Upper lobe of left lung (tissue), 6 donors: ENCODE results near the gene CSTF2. TPM values are rescaled to one million over a fixed set of nuclear protein-coding genes. Genes with fewer than 3 reads are reported as not detected.

Experiments used
- ATAC-seq, 2 donors: fragments of 200-7000 bp; cut with Tn5 transposase; one replicate each; pipeline ENCODE4 v1.9.1; 2022; ENCODE audit warnings: mild to moderate bottlenecking in 2 of 2, moderate library complexity in 2 of 2; ENCODE audit not compliant: low FRiP score in 2 of 2
- DNase-seq, 2 donors: peaks; one replicate each; pipeline ENCODE4 v3.0.0-alpha.2; 2019 to 2020
- H3K27ac ChIP-seq, 4 donors: fragments of 200-600 bp; sonication (generic); one replicate each; pipeline ENCODE4 v1.5.1; 2016 to 2019
- H3K27me3 ChIP-seq, 4 donors: fragments of 200-600 bp; sonication (generic); one replicate each; pipeline ENCODE4 v1.5.1; 2017 to 2019
- H3K36me3 ChIP-seq, 4 donors: fragments of 200-600 bp; sonication (generic); one replicate each; pipeline ENCODE4 v1.5.1; 2016 to 2019
- H3K4me1 ChIP-seq, 4 donors: fragments of 200-600 bp; sonication (generic); one replicate each; pipeline ENCODE4 v1.5.1; 2018 to 2019
- H3K4me3 ChIP-seq, 4 donors: fragments of 200-600 bp; sonication (generic); one replicate each; pipeline ENCODE4 v1.5.1; 2017 to 2019; ENCODE audit warnings: mild to moderate bottlenecking in 2 of 4, moderate library complexity in 1 of 4
- H3K9me3 ChIP-seq, 4 donors: fragments of 200-600 bp; sonication (generic); one replicate each; pipeline ENCODE4 v1.5.1; 2018 to 2019
- EP300 ChIP-seq, 4 donors: sonication (generic); formaldehyde crosslinking; IDR thresholded peaks; one replicate each; pipeline ENCODE4 v1.5.1; 2017; ENCODE audit warnings: antibody characterized with exemption in 4 of 4, control low read depth in 2 of 4
- POLR2A ChIP-seq, 4 donors: fragments of 450-650 bp; IDR thresholded peaks; one replicate each; pipeline ENCODE4 v1.5.1; 2016 to 2017; ENCODE audit warnings: antibody characterized with exemption in 4 of 4, mild to moderate bottlenecking in 2 of 4
- POLR2AphosphoS5 ChIP-seq, 2 donors: sonication (generic); formaldehyde crosslinking; IDR thresholded peaks; one replicate each; pipeline ENCODE4 v1.5.1; 2017; ENCODE audit warnings: antibody characterized with exemption in 2 of 2
- WGBS, 2 donors: methylation state at CpG; one replicate each; pipeline ENCODE4 v1.1.5; 2017 to 2018; 5-methylcytosine and 5-hydroxymethylcytosine counted together
- total RNA-seq, 6 donors: library from RNA; depleted of rRNA in 4 of 6; stranded (reverse); fragments of >200 nt in 4 of 6; gene quantifications; one replicate each; pipeline versions ENCODE4 v1.1.0 to v1.2.1, GENCODE V29; 2016 to 2021
- TF ChIP-seq, protein P1 (sequence below), 6 experiments: fragments of 450-650 bp in 4 of 6; fragments of 200-600 bp in 2 of 6; sonication (generic) in 2 of 6; IDR thresholded peaks; one replicate each; pipeline ENCODE4 v1.5.1; 2016 to 2019; ENCODE audit warnings: antibody characterized with exemption in 6 of 6
- donor health status: DM: no; HTN: no; CAD: no; lungs with moderate emphysema.
- donor health status: DM: no; HTN: yes; CAD: no; lungs with severe emphysema.

CSTF2 gene
- total RNA-seq, 6 donors from 2014 or later, result 11.2 to 17.0 (median 14.2) TPM

DNA sequence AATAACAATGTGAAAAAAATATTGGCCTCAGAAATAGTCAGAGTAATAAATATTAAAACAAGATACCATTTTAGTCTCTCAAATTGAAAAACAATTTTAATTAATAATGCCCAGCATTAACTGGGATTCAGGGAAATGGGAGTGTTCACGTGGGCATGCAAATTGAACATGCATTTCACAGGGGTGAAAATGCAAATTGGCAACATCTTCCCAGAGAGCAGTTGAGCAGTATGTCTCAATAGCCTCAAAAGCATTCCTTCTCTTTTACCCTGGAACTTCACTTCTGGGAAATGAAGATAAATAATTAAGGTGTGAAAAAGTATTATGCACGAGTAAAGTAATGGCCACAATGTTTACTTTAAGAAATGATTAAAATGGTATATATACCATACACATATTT is 32.6 kb downstream of the CSTF2 start:
- no peaks in the 10 kb centered on the region for H3K9me3 ChIP-seq
- H3K4me1 ChIP-seq, result no peaks in the 10 kb centered on the region
- no peaks in the 10 kb centered on the region for H3K36me3 ChIP-seq
- H3K4me3 ChIP-seq, result no peak overlapping the region
- TF ChIP-seq, protein P1, sequence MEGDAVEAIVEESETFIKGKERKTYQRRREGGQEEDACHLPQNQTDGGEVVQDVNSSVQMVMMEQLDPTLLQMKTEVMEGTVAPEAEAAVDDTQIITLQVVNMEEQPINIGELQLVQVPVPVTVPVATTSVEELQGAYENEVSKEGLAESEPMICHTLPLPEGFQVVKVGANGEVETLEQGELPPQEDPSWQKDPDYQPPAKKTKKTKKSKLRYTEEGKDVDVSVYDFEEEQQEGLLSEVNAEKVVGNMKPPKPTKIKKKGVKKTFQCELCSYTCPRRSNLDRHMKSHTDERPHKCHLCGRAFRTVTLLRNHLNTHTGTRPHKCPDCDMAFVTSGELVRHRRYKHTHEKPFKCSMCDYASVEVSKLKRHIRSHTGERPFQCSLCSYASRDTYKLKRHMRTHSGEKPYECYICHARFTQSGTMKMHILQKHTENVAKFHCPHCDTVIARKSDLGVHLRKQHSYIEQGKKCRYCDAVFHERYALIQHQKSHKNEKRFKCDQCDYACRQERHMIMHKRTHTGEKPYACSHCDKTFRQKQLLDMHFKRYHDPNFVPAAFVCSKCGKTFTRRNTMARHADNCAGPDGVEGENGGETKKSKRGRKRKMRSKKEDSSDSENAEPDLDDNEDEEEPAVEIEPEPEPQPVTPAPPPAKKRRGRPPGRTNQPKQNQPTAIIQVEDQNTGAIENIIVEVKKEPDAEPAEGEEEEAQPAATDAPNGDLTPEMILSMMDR (IDR thresholded peaks at IDR 0.05), result no peak
- TF ChIP-seq POLR2A (IDR thresholded peaks at IDR 0.05) (no peak), EP300 (IDR thresholded peaks at IDR 0.05) (no peak), POLR2AphosphoS5 (IDR thresholded peaks at IDR 0.05) (no peak)
- no peak overlapping the region for H3K27ac ChIP-seq
- WGBS, 2 donors, result 53 to 69% methylated on average over 2 of the region's 2 CpGs
- DNase-seq (no peak), ATAC-seq (no peak)
- no peaks in the 10 kb centered on the region for H3K27me3 ChIP-seq

DNA sequence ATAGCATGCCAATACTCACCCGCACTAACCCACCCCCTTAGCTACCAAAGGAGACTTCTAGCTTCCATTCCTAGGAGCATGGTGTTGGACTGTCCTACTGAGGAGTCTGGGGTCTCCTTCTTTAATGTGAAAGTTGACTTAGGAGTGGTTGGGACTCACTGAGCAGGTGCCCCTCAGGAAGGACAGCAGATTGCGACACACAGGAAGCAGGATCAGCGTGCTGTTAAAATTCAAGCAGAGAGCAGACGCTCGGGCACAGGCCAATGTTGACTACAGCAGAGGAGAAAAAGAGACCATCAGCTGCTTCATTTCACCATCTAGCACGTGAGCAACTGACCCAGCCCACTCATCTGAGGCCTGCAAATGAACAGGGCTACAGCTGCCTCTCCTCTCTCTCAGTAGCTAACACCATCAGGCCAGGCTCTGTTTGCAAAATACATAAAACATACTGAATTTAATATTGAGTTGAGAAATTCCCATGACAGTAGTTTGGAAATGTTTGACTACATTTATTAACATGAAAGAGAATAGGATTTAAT is 43.2 kb downstream of the CSTF2 start:
- no peaks in the 10 kb centered on the region for H3K9me3 ChIP-seq
- no peaks in the 10 kb centered on the region for H3K27me3 ChIP-seq
- DNase-seq (no peak), ATAC-seq (peak in 1 of 2 donors; percentile 26)
- no peak overlapping the region for H3K27ac ChIP-seq
- no peaks in the 10 kb centered on the region for H3K36me3 ChIP-seq
- no peak for TF ChIP-seq EP300 (IDR thresholded peaks at IDR 0.05)
- H3K4me1 ChIP-seq, result no peaks in the 10 kb centered on the region
- no peak overlapping the region for H3K4me3 ChIP-seq
- 44 to 46% methylated on average over 3 to 6 of the region's 6 CpGs for WGBS, 2 donors

DNA sequence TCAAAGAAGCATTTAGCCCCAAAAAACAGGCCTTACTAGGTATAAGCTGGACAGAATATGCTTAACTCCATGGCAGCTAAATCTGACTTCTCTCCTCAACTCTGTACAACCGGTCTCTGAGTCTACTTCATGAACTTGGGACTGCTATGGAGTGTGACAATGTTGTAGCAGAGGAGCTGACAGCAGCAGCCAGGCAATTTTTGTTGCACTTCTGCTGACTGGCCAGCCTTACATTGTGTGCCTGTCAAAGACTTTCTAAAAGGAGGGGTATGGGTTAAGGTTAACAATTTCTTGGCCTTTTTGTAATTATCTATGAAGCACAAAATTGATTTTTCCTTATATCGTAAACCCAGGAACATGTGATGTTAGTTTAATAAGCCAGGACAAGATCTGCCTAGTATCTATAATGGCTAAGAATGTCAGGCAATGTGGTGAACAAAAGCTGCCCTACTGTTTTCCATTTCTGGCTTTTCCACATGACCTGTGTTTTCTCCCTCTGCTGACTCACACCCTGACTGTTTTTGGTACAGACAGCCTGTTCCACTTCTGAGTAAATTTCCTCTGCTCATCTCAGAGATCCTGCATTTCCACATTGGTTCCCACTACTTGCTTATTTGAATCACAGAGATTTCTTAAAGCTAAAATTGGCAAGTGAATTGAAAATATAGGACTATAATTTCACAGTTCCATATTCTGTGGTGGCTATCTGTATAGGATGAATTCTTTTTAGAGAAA is 44.6 kb downstream of the CSTF2 start:
- Histone ChIP-seq H3K36me3 (no peaks in the 10 kb centered on the region), H3K9me3 (no peaks in the 10 kb centered on the region), H3K27ac (no peak overlapping the region), H3K4me1 (no peaks in the 10 kb centered on the region), H3K27me3 (no peaks in the 10 kb centered on the region), H3K4me3 (no peak overlapping the region)
- ATAC-seq (no peak), DNase-seq (no peak)
- no peak for TF ChIP-seq POLR2A (IDR thresholded peaks at IDR 0.05)
- TF ChIP-seq, protein P1 (IDR thresholded peaks at IDR 0.05), result no peak
- no peak for TF ChIP-seq POLR2AphosphoS5 (IDR thresholded peaks at IDR 0.05)
- no peak for TF ChIP-seq EP300 (IDR thresholded peaks at IDR 0.05)
- 67 to 73% methylated on average over 2 of the region's 2 CpGs for WGBS, 2 donors

DNA sequence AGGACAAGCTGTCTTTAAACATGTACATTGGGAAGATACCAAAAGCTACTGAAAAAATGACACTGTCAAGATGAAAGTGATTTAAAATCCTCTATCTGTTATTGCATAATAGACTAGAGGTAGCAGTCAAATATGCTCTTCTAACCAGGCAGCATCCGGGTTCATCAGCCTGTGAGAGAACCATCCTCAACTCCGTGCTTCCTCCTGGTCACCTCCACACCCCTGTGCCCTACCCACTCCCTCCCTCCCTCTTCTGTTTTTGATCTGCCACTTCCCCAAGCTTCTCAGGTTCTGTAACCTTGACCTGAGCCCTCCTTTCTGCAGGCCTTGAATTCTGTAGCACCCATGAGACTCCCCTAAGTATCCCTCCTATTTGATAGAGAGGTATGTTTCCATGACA is 48.1 kb downstream of the CSTF2 start:
- TF ChIP-seq, protein P1 (IDR thresholded peaks at IDR 0.05), result no peak
- no peak for TF ChIP-seq EP300 (IDR thresholded peaks at IDR 0.05)
- TF ChIP-seq POLR2A (IDR thresholded peaks at IDR 0.05), result no peak
- TF ChIP-seq POLR2AphosphoS5 (IDR thresholded peaks at IDR 0.05), result no peak
- Histone ChIP-seq H3K27ac (no peak overlapping the region), H3K36me3 (no peaks in the 10 kb centered on the region), H3K9me3 (no peaks in the 10 kb centered on the region), H3K4me3 (no peak overlapping the region), H3K27me3 (no peaks in the 10 kb centered on the region), H3K4me1 (no peaks in the 10 kb centered on the region)
- ATAC-seq, result no peak
- 66 to 88% methylated on average over 2 of the region's 2 CpGs for WGBS, 2 donors
- no peak for DNase-seq

DNA sequence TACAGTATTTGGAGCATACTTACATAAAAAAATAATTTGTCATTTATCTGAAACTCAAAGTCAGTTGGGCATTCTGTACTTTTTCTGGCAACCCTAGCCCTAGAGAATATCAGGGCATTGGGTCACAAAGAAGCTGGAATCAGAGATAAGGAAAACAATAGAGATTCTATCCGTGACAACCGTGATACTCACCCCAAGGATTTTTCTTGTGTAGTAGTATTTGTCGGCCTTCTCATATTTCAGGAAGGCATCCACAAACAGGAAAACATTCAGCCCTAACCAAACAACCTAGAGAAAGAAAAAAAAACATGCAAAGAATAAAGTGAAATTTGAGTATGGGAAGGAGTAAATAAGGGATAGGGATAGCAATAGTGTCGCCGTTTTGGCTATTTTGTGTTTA is 50.3 kb downstream of the CSTF2 start:
- DNase-seq, result no peak
- Histone ChIP-seq H3K9me3 (no peaks in the 10 kb centered on the region), H3K36me3 (no peaks in the 10 kb centered on the region), H3K4me3 (no peak overlapping the region), H3K27ac (no peak overlapping the region), H3K4me1 (no peaks in the 10 kb centered on the region), H3K27me3 (no peaks in the 10 kb centered on the region)
- ATAC-seq, result no peak
- WGBS, 2 donors, result 57 to 58% methylated on average over 5 of the region's 5 CpGs
- TF ChIP-seq POLR2AphosphoS5 (IDR thresholded peaks at IDR 0.05), result no peak
- no peak for TF ChIP-seq POLR2A (IDR thresholded peaks at IDR 0.05)
- no peak for TF ChIP-seq EP300 (IDR thresholded peaks at IDR 0.05)
- TF ChIP-seq, protein P1 (IDR thresholded peaks at IDR 0.05), result no peak
